ENCODE data around the gene IRAK1.
A peak's percentile ranks its signal among the peaks of the same experiment; 100 is the strongest.
"Not testable (repeated sequence)": the region's sequence is repeated elsewhere in the genome, so short reads cannot be mapped to it uniquely, and the experiment has no call there.

IRAK1 gene

GRCh38 chrX:153995504-153995903, 24.2 kb downstream of the IRAK1 start:
- DNase-seq (ENCODE audit: low read depth), result no peak

DNA sequence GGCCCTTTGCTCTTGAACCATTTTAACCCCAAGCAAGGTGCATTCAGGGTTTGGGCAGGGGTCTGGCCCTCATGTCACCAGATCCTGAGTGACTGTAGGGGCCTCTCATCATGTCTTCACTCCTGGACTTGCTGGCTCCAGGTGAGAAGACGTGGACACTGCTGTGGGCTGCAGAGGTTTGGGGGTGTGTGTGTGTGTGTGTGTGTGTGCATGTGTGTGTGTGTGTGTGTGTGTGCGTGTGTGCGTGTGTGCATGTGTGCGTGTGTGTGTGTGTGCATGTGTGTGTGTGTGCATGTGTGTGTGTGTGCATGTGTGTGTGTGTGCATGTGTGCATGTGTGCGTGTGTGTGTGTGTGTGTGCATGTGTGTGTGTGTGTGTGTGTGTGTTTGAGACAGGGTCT, 25.3 kb downstream of the IRAK1 start:
- not testable (repeated sequence) for DNase-seq (ENCODE audit: low read depth)

DNA sequence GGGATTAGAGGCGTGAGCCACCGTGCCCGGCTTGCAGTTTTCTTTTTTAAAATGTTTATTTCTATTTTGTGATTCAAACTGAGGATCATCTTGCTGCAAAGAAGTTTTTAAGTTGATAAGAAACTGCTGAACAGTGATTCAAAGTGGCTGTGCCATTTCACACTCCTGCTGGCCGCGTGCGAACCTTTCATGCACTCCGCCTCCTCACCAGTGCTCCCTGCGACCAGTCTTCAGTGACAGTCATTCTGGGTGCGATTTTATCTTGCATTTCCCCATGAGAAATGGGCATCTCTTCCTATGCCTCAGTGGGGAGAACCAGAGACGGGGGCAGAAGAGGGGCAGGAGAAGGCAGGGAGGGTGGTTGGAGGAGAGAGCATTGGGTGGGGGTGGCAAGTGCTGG, 25.7 kb downstream of the IRAK1 start:
- DNase-seq (ENCODE audit: low read depth), result no peak

DNA sequence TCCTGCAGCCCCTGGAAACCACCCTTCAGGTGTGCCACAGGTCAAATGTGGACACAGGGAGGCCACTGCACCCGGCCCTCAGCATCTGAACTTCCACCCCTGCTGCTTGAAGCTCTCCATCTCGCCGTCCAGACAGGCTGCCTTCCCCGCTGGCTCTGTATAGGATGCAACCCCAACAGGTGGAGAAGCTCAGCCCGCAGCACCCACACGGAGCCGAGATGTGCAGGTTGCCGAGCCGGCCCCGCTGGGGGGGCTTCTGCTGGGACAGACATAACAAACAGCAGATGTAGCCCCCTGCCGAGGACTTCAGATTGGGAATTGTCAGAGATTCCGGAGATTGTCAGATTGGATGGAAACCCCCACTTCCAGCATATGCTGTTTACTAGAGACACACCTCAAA, 26.6 kb downstream of the IRAK1 start:
- DNase-seq (ENCODE audit: low read depth), result no peak

GRCh38 chrX:153992180-153992579, 27.5 kb downstream of the IRAK1 start:
- DNase-seq (ENCODE audit: low read depth), result no peak

DNA sequence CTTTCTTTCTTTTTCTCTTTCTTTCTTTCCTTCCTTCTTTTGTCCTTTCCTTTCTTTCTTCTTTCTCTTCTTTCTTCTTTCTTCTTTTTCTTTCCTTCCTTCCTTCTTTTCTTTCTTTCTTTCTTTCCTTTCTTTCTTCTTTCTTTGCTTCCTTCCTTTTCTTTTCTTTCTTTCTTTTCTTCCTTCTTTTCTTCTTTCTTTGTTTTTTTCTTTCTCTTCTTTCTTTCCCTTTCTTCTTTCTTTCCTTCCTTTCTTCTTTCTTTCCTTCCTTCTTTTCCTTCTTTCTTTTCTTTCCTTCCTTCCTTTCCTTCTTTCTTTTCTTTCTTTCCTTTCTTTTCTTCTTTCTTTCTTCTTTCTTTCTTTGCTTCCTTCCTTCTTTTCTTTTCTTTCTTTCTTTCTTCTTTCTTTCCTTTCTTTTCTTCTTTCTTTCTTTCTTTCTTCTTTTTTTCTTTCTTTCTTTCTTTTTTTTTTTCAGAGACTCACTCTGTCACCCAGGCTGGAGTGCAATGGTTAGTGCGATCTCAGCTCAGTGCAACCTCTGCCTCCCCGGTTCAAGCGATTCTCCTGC, 28.6 kb downstream of the IRAK1 start:
- no peak for DNase-seq (ENCODE audit: low read depth)

GRCh38 chrX:153989973-153990655, 29.6 kb downstream of the IRAK1 start:
- no peak for DNase-seq (ENCODE audit: low read depth)

DNA sequence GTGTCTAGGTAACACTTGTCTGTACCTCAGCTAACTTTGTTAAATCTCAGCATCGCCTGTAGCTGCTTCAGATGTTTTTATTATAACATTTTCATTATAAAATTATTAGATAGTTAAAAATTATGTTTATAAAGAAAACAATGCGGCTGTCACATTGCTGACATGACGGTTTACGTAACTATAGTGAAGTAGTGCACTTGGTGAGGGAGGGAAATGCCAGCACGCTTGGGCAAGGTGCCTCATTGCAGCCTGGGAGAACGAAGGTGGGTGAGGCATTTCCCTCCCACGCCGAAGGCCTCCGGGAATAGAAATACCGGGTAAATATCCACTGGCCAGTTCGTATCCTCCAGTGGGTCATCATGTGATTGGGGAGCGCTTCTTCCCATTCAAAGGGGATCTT, 31.2 kb downstream of the IRAK1 start:
- no peak for DNase-seq (ENCODE audit: low read depth)

DNA sequence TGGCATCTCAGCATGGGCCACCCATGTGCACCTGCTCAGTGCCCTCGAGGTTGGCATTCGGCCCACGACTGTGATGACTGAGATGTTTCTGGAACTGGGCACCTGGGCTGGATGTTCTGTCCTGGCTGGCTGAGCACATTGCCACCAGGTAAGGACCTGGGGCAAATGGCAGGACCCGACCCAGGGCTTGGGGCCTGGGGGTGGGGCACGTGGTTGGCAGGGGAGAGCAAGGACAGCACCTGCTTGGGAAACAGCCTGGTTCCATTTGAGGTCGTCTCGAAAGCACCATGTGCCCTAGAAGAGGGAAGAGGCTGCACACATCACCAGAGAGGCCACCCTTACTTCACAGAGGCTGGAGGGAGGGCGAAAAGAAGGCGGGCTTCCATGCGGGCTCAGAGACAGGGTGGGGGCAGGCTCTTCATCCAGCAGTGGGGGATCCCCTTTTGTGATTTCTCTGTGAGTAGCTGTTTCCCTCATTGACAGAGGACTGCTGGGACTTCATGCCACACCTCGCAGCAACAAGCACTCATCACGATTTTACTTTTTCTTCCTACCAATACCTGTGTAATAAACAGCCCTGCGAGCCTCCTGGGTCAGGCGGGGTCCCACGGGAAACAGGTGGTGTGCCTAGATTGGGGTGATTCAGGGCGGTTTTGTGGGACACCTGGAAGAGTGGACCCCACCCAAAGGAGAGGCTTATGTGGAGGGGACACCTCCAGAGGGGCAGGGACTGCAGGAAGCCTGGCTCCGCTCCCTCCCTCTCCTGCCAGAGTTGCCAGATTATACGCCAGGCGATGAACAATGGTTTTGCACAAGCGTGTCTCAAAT, 35.1 kb downstream of the IRAK1 start:
- peak; percentile 49 for DNase-seq (ENCODE audit: low read depth)

DNA sequence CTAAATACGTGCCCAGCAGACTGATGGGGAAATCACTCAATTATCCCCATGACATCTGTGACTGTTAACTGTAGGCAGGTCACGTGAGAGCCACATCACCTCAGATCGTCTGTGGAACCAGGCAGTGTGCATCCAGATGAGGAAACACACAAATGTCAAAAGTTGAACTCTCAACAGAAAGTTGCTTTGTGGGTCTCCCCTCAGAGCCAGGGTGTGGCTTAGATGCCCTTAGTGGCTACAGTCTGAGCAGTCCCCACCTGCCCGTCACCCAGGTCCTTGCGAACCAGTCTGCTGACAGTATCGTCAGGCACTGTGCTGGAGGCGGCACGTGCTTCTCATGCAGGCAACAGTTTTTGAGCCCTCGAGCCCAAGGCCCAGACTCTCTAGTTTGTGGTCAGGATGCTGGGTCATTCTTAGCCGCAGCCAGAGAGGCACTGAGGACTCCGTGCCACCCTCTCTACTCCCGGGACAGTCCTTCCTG, 36.3 kb downstream of the IRAK1 start:
- DNase-seq (ENCODE audit: low read depth), result no peak

DNA sequence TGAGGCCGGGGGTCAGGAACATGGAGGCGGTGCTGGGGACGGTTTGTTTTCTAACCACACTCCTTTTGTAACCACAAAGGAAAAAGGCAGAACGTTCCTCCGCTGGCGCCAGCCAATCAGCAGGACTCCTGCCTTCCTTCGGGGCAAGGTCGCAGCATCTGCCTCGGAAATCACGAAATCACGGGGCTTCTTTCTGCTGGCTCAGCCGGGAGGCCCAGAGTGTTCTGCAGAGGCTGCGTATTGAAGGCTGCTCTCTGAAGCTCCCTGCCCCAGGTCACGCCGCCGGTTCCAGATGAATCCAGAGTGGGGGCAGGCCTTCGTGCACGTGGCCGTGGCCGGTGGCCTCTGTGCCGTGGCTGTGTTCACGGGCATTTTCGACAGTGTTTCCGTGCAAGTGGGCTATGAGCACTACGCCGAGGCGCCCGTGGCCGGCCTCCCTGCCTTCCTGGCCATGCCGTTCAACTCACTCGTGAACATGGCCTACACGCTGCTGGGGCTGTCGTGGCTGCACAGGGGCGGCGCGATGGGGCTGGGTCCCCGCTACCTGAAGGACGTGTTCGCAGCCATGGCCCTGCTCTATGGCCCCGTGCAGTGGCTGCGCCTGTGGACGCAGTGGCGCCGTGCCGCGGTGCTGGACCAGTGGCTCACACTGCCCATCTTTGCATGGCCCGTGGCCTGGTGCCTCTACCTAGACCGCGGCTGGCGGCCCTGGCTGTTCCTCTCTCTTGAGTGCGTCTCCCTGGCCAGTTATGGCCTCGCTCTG, 37.8 kb downstream of the IRAK1 start:
- DNase-seq (ENCODE audit: low read depth), result peak; percentile 36

GRCh38 chrX:153981231-153981630, 38.5 kb downstream of the IRAK1 start:
- no peak for DNase-seq (ENCODE audit: low read depth)

GRCh38 chrX:153980394-153980793, 39.3 kb downstream of the IRAK1 start:
- DNase-seq (ENCODE audit: low read depth), result not testable (repeated sequence)

GRCh38 chrX:153974726-153975286, 44.9 kb downstream of the IRAK1 start:
- no peak for DNase-seq (ENCODE audit: low read depth)

- DNase-seq (ENCODE audit: low read depth), result no peak
Observed at GRCh38 chrX:153974003-153974725, 45.5 kb downstream of the IRAK1 start.

GRCh38 chrX:153973127-153974002, 46.3 kb downstream of the IRAK1 start:
- no peak for DNase-seq (ENCODE audit: low read depth)

DNA sequence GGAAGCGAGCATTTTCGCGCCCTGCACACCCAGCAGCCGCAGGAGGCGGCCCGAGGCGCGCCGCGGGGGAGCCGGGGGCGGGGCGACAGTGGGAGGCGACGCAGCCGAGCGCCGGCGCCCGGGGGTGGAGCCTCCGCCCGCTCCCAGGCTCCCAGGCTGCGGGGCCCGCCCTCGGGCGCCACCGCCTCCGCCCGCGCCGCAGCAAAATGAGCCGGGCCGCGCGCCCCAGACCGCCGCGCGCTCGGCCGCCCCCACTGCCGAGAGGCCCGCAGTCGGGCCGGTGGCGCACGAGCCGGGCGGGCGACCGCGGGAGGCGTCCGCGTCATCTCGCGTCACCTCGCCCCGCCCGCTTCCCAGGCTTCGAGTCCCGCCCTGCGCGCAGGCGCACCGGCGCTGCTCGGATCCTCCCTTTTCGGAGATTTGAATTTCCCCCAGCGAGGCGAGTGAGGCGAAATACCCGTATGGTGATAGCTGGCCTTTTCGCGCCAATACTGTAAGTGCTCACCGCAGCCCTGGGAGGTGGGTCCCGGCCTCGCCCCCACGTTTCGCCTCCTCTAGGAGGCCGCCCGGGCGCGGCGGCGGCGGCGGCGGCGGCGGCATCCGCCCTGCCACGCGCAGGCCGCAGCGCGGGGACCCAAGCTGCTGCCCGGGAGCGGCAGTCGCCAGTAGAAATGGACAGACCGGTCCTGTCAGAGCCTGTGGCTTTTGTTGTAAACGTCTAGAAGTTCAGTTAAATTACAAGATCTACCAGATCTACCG, 47.2 kb downstream of the IRAK1 start, which contains the start of gene TMEM187:
Gene TMEM187, plus strand, starts transcription at position 387 of the 759 bp plus-strand sequence. CDS start 9,309 bp downstream, outside the sequence.
- DNase-seq (ENCODE audit: low read depth), result peak; percentile 83

GRCh38 chrX:153971450-153972367, 48.0 kb downstream of the IRAK1 start, which contains the start of gene HCFC1:
HCFC1 (minus strand) TSS chrX:153971818; CDS start chrX:153970840, 978 bp downstream.
- DNase-seq (ENCODE audit: low read depth), result peak; percentile 79
